ENCODE results near the gene SYNPO2. TPM values are rescaled to one million over a fixed set of nuclear protein-coding genes. Genes with fewer than 3 reads are reported as not detected.

SYNPO2 gene
- total RNA-seq, 2 experiments from 2014 or later = 0.22 to 0.41 TPM

DNA sequence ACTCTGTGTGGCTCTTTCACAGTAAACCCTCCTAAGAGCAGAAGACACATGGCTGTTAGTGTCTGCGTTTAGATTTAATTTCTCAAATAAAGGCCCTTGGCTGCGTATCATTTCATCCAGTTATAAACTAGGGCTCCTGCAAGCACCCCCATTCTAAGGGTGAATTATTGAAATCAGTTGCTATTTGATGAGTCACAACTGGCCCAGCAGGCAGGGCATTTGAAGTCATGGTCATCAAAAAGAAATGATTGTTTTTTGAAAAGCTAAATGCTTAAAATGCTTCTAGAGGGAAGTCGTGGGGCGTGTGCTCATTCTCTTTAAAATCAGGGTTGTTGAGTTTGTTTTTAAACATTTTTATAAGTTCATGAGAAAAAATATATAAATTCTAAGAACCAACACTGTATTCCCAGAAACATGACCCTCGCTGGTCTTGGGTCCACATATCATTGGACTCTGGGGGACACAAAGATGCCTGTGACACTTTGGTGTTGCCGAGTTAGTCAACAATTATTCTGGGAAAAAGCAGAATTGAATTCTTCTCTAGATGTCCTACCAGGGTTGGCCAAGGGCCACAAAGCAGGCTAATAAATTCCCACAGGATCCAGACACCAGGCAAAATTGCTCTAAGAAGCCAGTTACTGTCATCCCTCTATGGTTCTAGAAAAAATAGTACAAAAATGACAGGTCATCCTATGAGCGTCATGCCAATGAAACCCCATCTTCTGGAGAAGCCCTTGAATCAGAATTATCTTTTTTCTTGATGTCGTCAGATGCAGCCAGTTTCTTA is 147.5 kb downstream of the SYNPO2 start:
- Histone ChIP-seq H3K27me3 (ENCODE audit: control insufficient read depth in 1 of 2, insufficient read depth in 2 of 2, low read length in 2 of 2) (no peaks in the 10 kb centered on the region), H3K27ac (ENCODE audit: low read depth in 1 of 2, low read length in 2 of 2) (no peak overlapping the region), H3K36me3 (ENCODE audit: insufficient read depth, low read length) (no peaks in the 10 kb centered on the region), H3K4me3 (ENCODE audit: low read length) (no peak overlapping the region), H3K4me1 (ENCODE audit: insufficient read depth, low read length) (no peaks in the 10 kb centered on the region), H3K9me3 (ENCODE audit: control insufficient read depth in 1 of 2, insufficient read depth in 1 of 2, low read length in 2 of 2) (no peaks in the 10 kb centered on the region)
- Mint-ChIP-seq H3K9me3 (no peaks in the 10 kb centered on the region), H3K4me1 (ENCODE audit: low read depth) (no peaks in the 10 kb centered on the region), H3K27me3 (no peaks in the 10 kb centered on the region), H3K27ac (no peak overlapping the region), H3K36me3 (ENCODE audit: low read depth) (no peaks in the 10 kb centered on the region), H3K4me3 (no peak overlapping the region)
- ATAC-seq (ENCODE audit: poor library complexity) = no peak
- no peak for DNase-seq
- ChIA-PET CTCF (interaction anchor here (0.7 kb wide), 1 partner anchor 53 kb away, joined by 4 read pairs; no protein-coding TSS in a partner anchor), POLR2A (no interaction called here)
- intact Hi-C loops (cut with DNase I, micrococcal nuclease) = no loop called here
- TF ChIP-seq, protein P1, sequence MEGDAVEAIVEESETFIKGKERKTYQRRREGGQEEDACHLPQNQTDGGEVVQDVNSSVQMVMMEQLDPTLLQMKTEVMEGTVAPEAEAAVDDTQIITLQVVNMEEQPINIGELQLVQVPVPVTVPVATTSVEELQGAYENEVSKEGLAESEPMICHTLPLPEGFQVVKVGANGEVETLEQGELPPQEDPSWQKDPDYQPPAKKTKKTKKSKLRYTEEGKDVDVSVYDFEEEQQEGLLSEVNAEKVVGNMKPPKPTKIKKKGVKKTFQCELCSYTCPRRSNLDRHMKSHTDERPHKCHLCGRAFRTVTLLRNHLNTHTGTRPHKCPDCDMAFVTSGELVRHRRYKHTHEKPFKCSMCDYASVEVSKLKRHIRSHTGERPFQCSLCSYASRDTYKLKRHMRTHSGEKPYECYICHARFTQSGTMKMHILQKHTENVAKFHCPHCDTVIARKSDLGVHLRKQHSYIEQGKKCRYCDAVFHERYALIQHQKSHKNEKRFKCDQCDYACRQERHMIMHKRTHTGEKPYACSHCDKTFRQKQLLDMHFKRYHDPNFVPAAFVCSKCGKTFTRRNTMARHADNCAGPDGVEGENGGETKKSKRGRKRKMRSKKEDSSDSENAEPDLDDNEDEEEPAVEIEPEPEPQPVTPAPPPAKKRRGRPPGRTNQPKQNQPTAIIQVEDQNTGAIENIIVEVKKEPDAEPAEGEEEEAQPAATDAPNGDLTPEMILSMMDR (IDR thresholded peaks at IDR 0.05) = no peak

DNA sequence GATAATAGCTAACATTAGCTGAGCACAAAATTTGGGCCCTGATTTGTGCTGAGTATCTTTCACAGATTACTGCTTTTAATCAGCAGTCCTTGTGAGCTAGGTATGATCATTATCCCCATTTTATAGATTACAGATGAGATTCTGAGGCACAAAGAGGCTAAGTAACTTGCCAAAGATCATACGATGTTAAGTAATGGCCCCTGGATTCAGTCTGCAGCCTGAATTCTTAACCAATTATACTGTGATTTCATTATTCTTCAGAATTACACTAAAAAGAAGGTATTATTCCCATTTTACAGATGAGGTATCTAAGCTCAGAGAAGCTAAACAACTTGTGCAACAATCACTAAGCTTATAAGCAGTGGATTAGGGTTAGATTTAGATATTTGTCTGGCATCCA is 149.1 kb downstream of the SYNPO2 start:
- ATAC-seq (ENCODE audit: poor library complexity) (no peak), DNase-seq (no peak)
- ChIA-PET CTCF (no interaction called here), POLR2A (no interaction called here)
- Mint-ChIP-seq H3K36me3 (ENCODE audit: low read depth) (no peaks in the 10 kb centered on the region), H3K9me3 (no peaks in the 10 kb centered on the region), H3K27ac (no peak overlapping the region), H3K4me1 (ENCODE audit: low read depth) (no peaks in the 10 kb centered on the region), H3K27me3 (no peaks in the 10 kb centered on the region), H3K4me3 (no peak overlapping the region)
- Histone ChIP-seq H3K9me3 (ENCODE audit: control insufficient read depth in 1 of 2, insufficient read depth in 1 of 2, low read length in 2 of 2) (no peaks in the 10 kb centered on the region), H3K4me1 (ENCODE audit: insufficient read depth, low read length) (no peaks in the 10 kb centered on the region), H3K4me3 (ENCODE audit: low read length) (no peak overlapping the region), H3K27ac (ENCODE audit: low read depth in 1 of 2, low read length in 2 of 2) (no peak overlapping the region), H3K36me3 (ENCODE audit: insufficient read depth, low read length) (no peaks in the 10 kb centered on the region), H3K27me3 (ENCODE audit: control insufficient read depth in 1 of 2, insufficient read depth in 2 of 2, low read length in 2 of 2) (no peaks in the 10 kb centered on the region)
- TF ChIP-seq, protein P1 (IDR thresholded peaks at IDR 0.05) = no peak
- intact Hi-C loops (cut with DNase I, micrococcal nuclease) = no loop called here

DNA sequence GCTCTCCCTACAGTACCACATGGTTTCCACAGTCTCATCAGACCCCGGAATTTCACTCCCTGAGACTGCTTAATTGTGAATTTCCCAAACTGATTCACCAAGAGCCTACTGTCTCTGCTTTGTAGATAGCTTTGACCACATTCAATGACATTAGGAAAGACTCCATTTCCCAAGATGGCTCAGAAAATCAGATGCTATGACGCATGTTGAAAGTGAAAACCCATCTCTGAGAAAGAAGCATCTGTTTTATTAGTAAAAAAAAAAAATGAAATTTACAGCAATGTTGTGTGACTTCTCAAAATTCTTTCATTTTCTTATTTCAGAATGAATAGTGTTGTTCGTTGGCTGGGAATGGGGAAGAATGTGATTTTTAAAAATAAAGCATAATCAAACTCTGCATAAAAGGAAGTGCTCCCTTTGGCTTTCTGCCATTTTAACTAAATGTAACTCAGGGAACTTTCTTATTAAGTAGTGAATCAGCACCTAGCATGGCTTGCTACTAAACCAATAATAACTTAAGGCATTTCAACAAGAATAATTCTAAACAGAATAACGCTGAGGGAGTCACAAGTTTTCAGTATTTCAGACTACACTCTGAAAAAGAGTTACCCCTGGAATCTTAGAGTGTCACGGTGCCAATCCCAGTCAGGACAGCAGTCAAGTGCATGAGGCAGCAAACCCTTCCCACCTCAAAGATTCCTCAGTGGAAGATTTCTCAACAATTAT is 149.6 kb downstream of the SYNPO2 start:
- TF ChIP-seq, protein P1 (IDR thresholded peaks at IDR 0.05) = no peak
- H3K36me3 ChIP-seq (ENCODE audit: insufficient read depth, low read length) = no peaks in the 10 kb centered on the region
- Mint-ChIP-seq H3K4me3 (no peak overlapping the region), H3K27me3 (no peaks in the 10 kb centered on the region), H3K4me1 (ENCODE audit: low read depth) (no peaks in the 10 kb centered on the region), H3K9me3 (no peaks in the 10 kb centered on the region), H3K36me3 (ENCODE audit: low read depth) (no peaks in the 10 kb centered on the region), H3K27ac (no peak overlapping the region)
- CTCF ChIA-PET = no interaction called here
- DNase-seq (peak in 3 of 14 experiments; percentile 12 to 61 (median 49)), ATAC-seq (ENCODE audit: poor library complexity) (no peak)
- H3K27me3 ChIP-seq (ENCODE audit: control insufficient read depth in 1 of 2, insufficient read depth in 2 of 2, low read length in 2 of 2) = no peaks in the 10 kb centered on the region
- no peak overlapping the region for H3K4me3 ChIP-seq (ENCODE audit: low read length)
- POLR2A ChIA-PET = no interaction called here
- H3K27ac ChIP-seq (ENCODE audit: low read depth in 1 of 2, low read length in 2 of 2) = no peak overlapping the region
- intact Hi-C loops (cut with DNase I, micrococcal nuclease) = no loop called here
- H3K4me1 ChIP-seq (ENCODE audit: insufficient read depth, low read length) = no peaks in the 10 kb centered on the region
- no peaks in the 10 kb centered on the region for H3K9me3 ChIP-seq (ENCODE audit: control insufficient read depth in 1 of 2, insufficient read depth in 1 of 2, low read length in 2 of 2)
